Activated gamma-delta T cell treated with anti-CD3 and anti-CD28 coated beads, Interleukin-2, amount 50 U/mL, for 16 hours (primary cell): ENCODE measurements around the gene PTGDS.

Experiments
- DNase-seq: peaks from one replicate; pipeline ENCODE4 v3.0.0-alpha.2; 2020; ENCODE audit warnings: low read depth

The PTGDS gene

GRCh38 chr9:136945333-136946227, 31.7 kb upstream of the PTGDS start:
- DNase-seq, result no peak

GRCh38 chr9:136946228-136947027, 30.9 kb upstream of the PTGDS start:
- DNase-seq, result no peak

- DNase-seq, result no peak
Observed at GRCh38 chr9:136947028-136947891, 30.0 kb upstream of the PTGDS start.

GRCh38 chr9:136947955-136948510, 29.3 kb upstream of the PTGDS start:
- DNase-seq, result no peak

GRCh38 chr9:136949239-136949816, 28.0 kb upstream of the PTGDS start:
- no peak for DNase-seq

GRCh38 chr9:136949817-136950655, 27.3 kb upstream of the PTGDS start:
- peak; percentile 97 for DNase-seq

GRCh38 chr9:136950656-136951276, 26.5 kb upstream of the PTGDS start:
- no peak for DNase-seq

- DNase-seq, result no peak
Observed at GRCh38 chr9:136951541-136952320, 25.6 kb upstream of the PTGDS start, which contains the start of gene LCN12. TSS of gene LCN12 (plus strand) at chr9:136952273. CDS start at chr9:136952328, 55 bp downstream.

GRCh38 chr9:136952321-136952850, 24.9 kb upstream of the PTGDS start:
- no peak for DNase-seq

GRCh38 chr9:136952876-136953770, 24.2 kb upstream of the PTGDS start:
- no peak for DNase-seq

- no peak for DNase-seq
Observed at GRCh38 chr9:136953771-136954269, 23.5 kb upstream of the PTGDS start.

- no peak for DNase-seq
Observed at GRCh38 chr9:136954270-136955083, 22.8 kb upstream of the PTGDS start.

GRCh38 chr9:136955202-136955942, 21.9 kb upstream of the PTGDS start:
- DNase-seq, result no peak

- no peak for DNase-seq
Observed at GRCh38 chr9:136955943-136956335, 21.4 kb upstream of the PTGDS start.

GRCh38 chr9:136956604-136957003, 20.7 kb upstream of the PTGDS start:
- DNase-seq, result no peak

- no peak for DNase-seq
Observed at GRCh38 chr9:136957461-136957860, 19.8 kb upstream of the PTGDS start.
